NCI-H128 (cell line): ENCODE data around the gene CALCOCO2.
"Not testable (repeated sequence)": the region's sequence is repeated elsewhere in the genome, so short reads cannot be mapped to it uniquely, and the experiment has no call there.

ENCODE experiments used
- DNase-seq: peaks from one replicate; lab custom pipeline; 2025; ENCODE audit not compliant: unreplicated experiment; lab: John Stamatoyannopoulos, UW

CALCOCO2 gene

GRCh38 chr17:48830840-48831548, at the start of gene CALCOCO2:
Gene CALCOCO2, plus strand, starts transcription at chr17:48831035. Its CDS starts 10,673 bp downstream, at chr17:48841708.
- DNase-seq: peak; percentile 75

GRCh38 chr17:48787828-48788227, 43.0 kb upstream of the CALCOCO2 start:
- DNase-seq: no peak

GRCh38 chr17:48790607-48791127, 40.2 kb upstream of the CALCOCO2 start:
- DNase-seq: no peak

GRCh38 chr17:48791128-48792032, 39.5 kb upstream of the CALCOCO2 start:
- peak; percentile 17 for DNase-seq

GRCh38 chr17:48792033-48792798, 38.6 kb upstream of the CALCOCO2 start:
- DNase-seq: no peak

- DNase-seq: no peak
These were observed 35.2 kb upstream of the CALCOCO2 start for GRCh38 chr17:48795444-48796162.

- not testable (repeated sequence) for DNase-seq
These were observed 34.7 kb upstream of the CALCOCO2 start for GRCh38 chr17:48796163-48796522.

- no peak for DNase-seq
These were observed 31.6 kb upstream of the CALCOCO2 start for GRCh38 chr17:48799069-48799723.

GRCh38 chr17:48800626-48801217, 30.1 kb upstream of the CALCOCO2 start:
- no peak for DNase-seq

GRCh38 chr17:48804936-48805411, 25.9 kb upstream of the CALCOCO2 start:
- peak; percentile 41 for DNase-seq

GRCh38 chr17:48809182-48809581, 21.7 kb upstream of the CALCOCO2 start:
- no peak for DNase-seq

- no peak for DNase-seq
These were observed 18.8 kb upstream of the CALCOCO2 start for GRCh38 chr17:48812001-48812400.

- no peak for DNase-seq
These were observed 16.3 kb upstream of the CALCOCO2 start for GRCh38 chr17:48814504-48814903.

GRCh38 chr17:48815311-48815710, 15.5 kb upstream of the CALCOCO2 start:
- no peak for DNase-seq

GRCh38 chr17:48816438-48816773, 14.4 kb upstream of the CALCOCO2 start:
- DNase-seq: no peak

- DNase-seq: peak; percentile 91
These were observed 13.9 kb upstream of the CALCOCO2 start, which contains the start of gene TTLL6 for GRCh38 chr17:48816774-48817590. Gene TTLL6, minus strand, starts transcription at chr17:48817229. Its CDS starts 157 bp downstream, at chr17:48817072.

- DNase-seq: no peak
These were observed 12.4 kb upstream of the CALCOCO2 start for GRCh38 chr17:48818361-48818841.

GRCh38 chr17:48819466-48819865, 11.4 kb upstream of the CALCOCO2 start:
- DNase-seq: no peak
